Erythroblast (primary cell): ENCODE measurements around the gene ARF4.
A peak's percentile ranks its signal among the peaks of the same experiment; 100 is the strongest.
"Not testable (repeated sequence)": the region's sequence is repeated elsewhere in the genome, so short reads cannot be mapped to it uniquely, and the experiment has no call there.

Source experiments
- DNase-seq, 2 experiments: peaks; one replicate each; lab custom pipeline; 2025; lab: John Stamatoyannopoulos, UW
- GATA1 ChIP-seq: IDR thresholded peaks from 2 replicates; pipeline ENCODE4 v1.6.1; 2011; ENCODE audit warnings: low read depth, mild to moderate bottlenecking, control low read depth, low read length, moderate library complexity
- POLR2A ChIP-seq: IDR thresholded peaks from 2 replicates; pipeline ENCODE4 v1.6.1; 2011; ENCODE audit warnings: mild to moderate bottlenecking, low read length

Gene ARF4

GRCh38 chr3:57597127-57597923, at the start of gene ARF4:
Gene ARF4, minus strand, starts transcription at chr3:57597344. Its CDS starts 204 bp downstream, at chr3:57597140.
- peak; percentile 100 for DNase-seq
- TF ChIP-seq GATA1 (no peak), POLR2A (peak; percentile 99)

GRCh38 chr3:57646723-57647122, 49.6 kb upstream of the ARF4 start:
- TF ChIP-seq POLR2A (no peak), GATA1 (no peak)
- DNase-seq: peak; percentile 8 to 29

GRCh38 chr3:57644740-57645139, 47.6 kb upstream of the ARF4 start:
- no peak for DNase-seq
- TF ChIP-seq POLR2A: no peak
- no peak for TF ChIP-seq GATA1

GRCh38 chr3:57637391-57637790, 40.2 kb upstream of the ARF4 start:
- DNase-seq: no peak
- TF ChIP-seq POLR2A (no peak), GATA1 (no peak)

DNA sequence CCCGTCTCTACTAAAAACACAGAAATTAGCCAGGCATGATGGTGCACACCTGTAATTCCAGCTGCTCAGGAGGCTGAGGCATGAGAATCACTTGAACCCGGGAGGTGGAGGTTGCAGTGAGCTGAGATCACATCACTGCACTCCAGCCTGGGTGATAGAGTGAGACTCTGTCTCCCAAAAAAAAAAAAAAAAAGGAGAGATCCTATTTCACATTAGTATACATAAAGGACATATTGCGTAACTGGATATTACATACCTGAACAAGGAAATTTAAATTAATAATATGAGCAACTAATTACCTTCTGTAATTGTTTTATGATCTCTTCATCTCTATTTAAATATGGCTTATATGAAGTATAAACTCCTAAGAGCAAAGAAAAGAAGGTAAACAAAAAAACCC, 37.1 kb upstream of the ARF4 start:
- DNase-seq: not testable (repeated sequence)

GRCh38 chr3:57627976-57628375, 30.8 kb upstream of the ARF4 start:
- no peak for TF ChIP-seq GATA1
- TF ChIP-seq POLR2A: no peak
- no peak for DNase-seq

DNA sequence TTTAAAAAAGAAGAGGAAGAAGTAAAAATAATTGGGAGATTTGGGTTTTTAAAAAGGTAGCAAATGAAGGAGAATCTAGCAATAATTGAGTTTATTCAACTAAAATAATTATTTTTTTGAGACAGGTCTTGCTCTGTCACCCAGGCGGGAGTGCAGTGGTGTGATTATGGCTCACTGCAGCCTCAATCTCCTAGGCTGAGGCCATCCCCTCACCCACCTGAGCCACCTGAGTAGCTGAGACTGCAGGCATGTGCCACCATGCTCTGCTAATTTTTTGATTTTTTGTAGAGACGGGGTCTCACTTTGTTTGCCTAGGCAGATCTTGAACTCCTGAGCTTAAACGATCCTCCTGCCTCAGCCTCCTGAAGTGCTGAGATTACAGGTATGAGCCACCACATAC, 27.7 kb upstream of the ARF4 start:
- TF ChIP-seq GATA1 (no peak), POLR2A (no peak)
- DNase-seq: no peak

GRCh38 chr3:57622362-57622761, 25.2 kb upstream of the ARF4 start:
- no peak for TF ChIP-seq GATA1
- TF ChIP-seq POLR2A: no peak

DNA sequence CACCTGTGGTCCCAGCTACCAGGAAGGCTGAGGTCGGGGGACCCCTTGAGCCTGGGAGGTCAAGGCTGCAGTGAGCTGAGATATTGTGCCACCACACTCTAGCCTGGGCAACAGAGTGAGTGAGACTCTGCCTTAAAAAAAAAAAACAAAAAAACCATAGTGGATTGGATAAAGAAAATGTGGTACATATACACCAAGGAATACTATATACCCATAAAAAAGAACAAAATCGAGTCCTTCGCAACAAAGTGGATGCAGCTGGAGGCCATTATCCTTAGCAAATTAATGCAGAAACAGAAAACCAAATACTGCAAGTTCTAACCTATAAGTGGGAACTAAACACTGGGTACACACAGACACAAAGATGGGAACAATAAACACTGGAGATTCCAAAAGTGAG, 20.6 kb upstream of the ARF4 start:
- DNase-seq: no peak
- no peak for TF ChIP-seq GATA1
- TF ChIP-seq POLR2A: no peak

More at GRCh38 chr3:57622362-57622761, 25.2 kb upstream of the ARF4 start:
- DNase-seq: no peak

- DNase-seq: no peak
- TF ChIP-seq POLR2A (no peak), GATA1 (no peak)
These were observed 19.1 kb upstream of the ARF4 start for GRCh38 chr3:57616233-57616632.

DNA sequence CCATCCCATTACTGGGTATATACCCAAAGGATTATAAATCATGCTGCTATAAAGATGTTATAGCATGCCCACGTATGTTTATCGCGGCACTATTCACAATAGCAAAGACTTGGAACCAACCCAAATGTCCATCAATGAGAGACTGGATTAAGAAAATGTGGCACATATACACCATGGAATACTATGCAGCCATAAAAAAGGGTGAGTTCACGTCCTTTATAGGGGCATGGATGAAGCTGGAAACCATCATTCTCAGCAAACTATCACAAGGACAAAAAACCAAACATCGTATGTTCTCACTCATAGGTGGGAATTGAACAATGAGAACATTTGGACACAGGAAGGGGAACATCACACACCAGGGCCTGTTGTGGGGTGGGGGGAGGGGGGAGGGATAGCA, 14.7 kb upstream of the ARF4 start:
- not testable (repeated sequence) for DNase-seq

GRCh38 chr3:57605683-57606082, 8.5 kb upstream of the ARF4 start:
- DNase-seq: no peak

GRCh38 chr3:57604971-57605370, 7.8 kb upstream of the ARF4 start:
- no peak for DNase-seq
- TF ChIP-seq POLR2A (no peak), GATA1 (no peak)

More at GRCh38 chr3:57605683-57606082, 8.5 kb upstream of the ARF4 start:
- TF ChIP-seq POLR2A (no peak), GATA1 (no peak)

- no peak for TF ChIP-seq GATA1
- no peak for TF ChIP-seq POLR2A
- DNase-seq: no peak
These were observed 3.1 kb upstream of the ARF4 start for GRCh38 chr3:57600195-57600594.

DNA sequence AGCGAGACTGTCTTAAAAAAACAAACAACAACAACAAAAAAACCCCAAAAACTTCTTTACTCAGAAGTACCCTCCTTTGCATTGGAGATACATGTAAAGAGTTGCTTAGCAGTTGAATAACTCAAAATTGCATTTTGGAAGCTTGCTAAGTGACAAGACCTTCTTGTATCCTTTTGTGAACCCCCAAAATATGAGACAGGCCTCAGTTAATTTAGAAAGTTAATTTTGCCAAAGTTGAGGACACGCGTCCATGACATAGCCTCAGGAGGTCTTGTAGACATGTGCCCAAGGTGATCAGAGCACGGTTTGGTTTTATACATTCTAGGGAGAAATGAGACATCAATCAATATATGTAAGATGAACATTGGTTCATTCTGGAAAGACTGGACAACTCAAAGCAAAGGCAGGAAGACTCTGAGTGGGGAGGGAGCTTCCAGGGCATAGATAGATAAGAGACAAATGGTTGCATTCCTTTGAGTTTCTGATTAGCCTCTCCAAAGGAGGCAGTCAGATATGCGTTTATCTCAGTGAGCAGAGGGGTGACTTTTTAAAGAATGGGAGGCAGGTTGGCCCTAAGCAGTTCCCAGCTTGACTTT, 1.7 kb upstream of the ARF4 start:
- peak; percentile 83 to 93 for DNase-seq
- TF ChIP-seq GATA1 (peak; percentile 34), POLR2A (peak; percentile 24)
